Activated CD8-positive, alpha-beta T cell treated with anti-CD3 and anti-CD28 coated beads, Interleukin-2, amount 10 ng/mL, durations not matched to agents 7 days and 5 days (primary cell): ENCODE results near the gene C16orf92. TPM values are rescaled to one million over a fixed set of nuclear protein-coding genes. Genes with fewer than 3 reads are reported as not detected.

ENCODE experiments used
- ATAC-seq: fragments of 150-1000 bp; cut with Tn5 transposase; one replicate; pipeline ENCODE4 v1.10.0; 2021; ENCODE audit warnings: moderate library complexity
- CTCF ChIA-PET: fragments of 350-600 bp; sonication (Branson Sonifier 250); formaldehyde crosslinking; loops from one replicate; lab custom pipeline; 2021; ENCODE audit warnings: antibody characterized with exemption; lab: Charles Lee
- POLR2A ChIA-PET: fragments of 350-600 bp; sonication (Branson Sonifier 250); formaldehyde crosslinking; loops from one replicate; lab custom pipeline; 2021; ENCODE audit warnings: antibody characterized with exemption; lab: Charles Lee
- DNase-seq: peaks from one replicate; pipeline ENCODE4 v3.0.0-alpha.2; 2020
- H3K27ac Mint-ChIP-seq: one replicate; pipeline ENCODE4 v1.8.0; 2021; ENCODE audit warnings: mild to moderate bottlenecking, mixed read lengths
- H3K27me3 Mint-ChIP-seq: one replicate; pipeline ENCODE4 v1.8.0; 2021; ENCODE audit warnings: low read depth, mixed read lengths
- H3K36me3 Mint-ChIP-seq: one replicate; pipeline ENCODE4 v1.8.0; 2021; ENCODE audit warnings: low read depth, mixed read lengths
- H3K4me1 Mint-ChIP-seq: one replicate; pipeline ENCODE4 v1.8.0; 2021; ENCODE audit warnings: low read depth, mixed read lengths
- H3K4me3 Mint-ChIP-seq: one replicate; pipeline ENCODE4 v1.8.0; 2021; ENCODE audit warnings: mild to moderate bottlenecking, mixed read lengths
- H3K9me3 Mint-ChIP-seq: one replicate; pipeline ENCODE4 v1.8.0; 2022; ENCODE audit warnings: mixed read lengths; ENCODE audit not compliant: insufficient read depth
- total RNA-seq, 2 experiments: library from RNA; stranded (reverse); gene quantifications; one replicate each; pipeline ENCODE4 v1.2.3, GENCODE V29; 2021

The C16orf92 gene
- total RNA-seq, 2 experiments from 2014 or later, result not detected

- H3K4me3 Mint-ChIP-seq, result peak within 1 kb of the TSS; percentile 99
Measured at GRCh38 chr16:30065102-30065942, 42.3 kb downstream of the C16orf92 start, which contains the start of gene ALDOA. Gene ALDOA (plus strand): TSS chr16:30065760. CDS start chr16:30066898, 1,138 bp downstream.

GRCh38 chr16:30065943-30066760, 43.2 kb downstream of the C16orf92 start:
- CTCF ChIA-PET, result interaction anchor here (0.9 to 6.7 kb wide), 8 partner anchors 9 to 120 kb away, joined by 3 to 82 read pairs (median 6); partner anchors contain the start of genes PPP4C and TBX6
- ATAC-seq (no peak), DNase-seq (no peak)

More at GRCh38 chr16:30065102-30065942, 42.3 kb downstream of the C16orf92 start, which contains the start of gene ALDOA:
- ChIA-PET POLR2A (interaction anchor here (0.6 to 5.6 kb wide), 12 partner anchors 8 to 567 kb away, joined by 3 to 60 read pairs (median 6); partner anchors contain the start of genes CD2BP2, CORO1A, PPP4C and TBX6), CTCF (interaction anchor here (0.7 to 6.7 kb wide), 9 partner anchors 8 to 120 kb away, joined by 3 to 82 read pairs (median 5); partner anchors contain the start of genes PPP4C, TBX6 and TLCD3B)
- peak within 1 kb of the TSS; percentile 98 for H3K27ac Mint-ChIP-seq
- H3K36me3 Mint-ChIP-seq, result peaks cover 56% of the 10 kb centered on the region
- ATAC-seq (peak; percentile 88), DNase-seq (peak; percentile 98)
- no peaks in the 10 kb centered on the region for H3K9me3 Mint-ChIP-seq
- H3K27me3 Mint-ChIP-seq, result no peaks in the 10 kb centered on the region
- H3K4me1 Mint-ChIP-seq, result peaks cover 44% of the 10 kb centered on the region

GRCh38 chr16:30066761-30067583, 44.0 kb downstream of the C16orf92 start:
- POLR2A ChIA-PET, result interaction anchor here (1.8 to 5.6 kb wide), 5 partner anchors 8 to 118 kb away, joined by 9 to 60 read pairs (median 34); partner anchors contain the start of genes CORO1A, PPP4C, TBX6 and YPEL3
- Mint-ChIP-seq H3K4me1 (peaks cover 47% of the 10 kb centered on the region), H3K27ac (peak overlapping the region; percentile 98), H3K9me3 (no peaks in the 10 kb centered on the region), H3K27me3 (no peaks in the 10 kb centered on the region), H3K4me3 (peak overlapping the region; percentile 99), H3K36me3 (peaks cover 73% of the 10 kb centered on the region)
- ATAC-seq (no peak), DNase-seq (no peak)
- CTCF ChIA-PET, result interaction anchor here (1.0 to 6.7 kb wide), 4 partner anchors 9 to 404 kb away, joined by 3 to 82 read pairs (median 36); partner anchors contain the start of genes PPP4C, SPN and TBX6

More at GRCh38 chr16:30065943-30066760, 43.2 kb downstream of the C16orf92 start:
- peak overlapping the region; percentile 98 for H3K27ac Mint-ChIP-seq
- H3K27me3 Mint-ChIP-seq, result no peaks in the 10 kb centered on the region
- peak overlapping the region; percentile 99 for H3K4me3 Mint-ChIP-seq
- H3K36me3 Mint-ChIP-seq, result peaks cover 65% of the 10 kb centered on the region
- no peaks in the 10 kb centered on the region for H3K9me3 Mint-ChIP-seq
- H3K4me1 Mint-ChIP-seq, result peaks cover 47% of the 10 kb centered on the region
- POLR2A ChIA-PET, result interaction anchor here (0.9 to 5.6 kb wide), 11 partner anchors 9 to 289 kb away, joined by 3 to 60 read pairs (median 7); partner anchors contain the start of genes CD2BP2, CORO1A, PPP4C and TBX6

- ChIA-PET CTCF (interaction anchor here (1.0 to 6.7 kb wide), 3 partner anchors 14 to 404 kb away, joined by 3 to 82 read pairs (median 64); partner anchors contain the start of genes SPN and TBX6), POLR2A (interaction anchor here (3.1 to 5.6 kb wide), 3 partner anchors 8 to 118 kb away, joined by 34 to 60 read pairs (median 41); partner anchors contain the start of genes CORO1A, PPP4C, TBX6 and YPEL3)
- Mint-ChIP-seq H3K9me3 (no peaks in the 10 kb centered on the region), H3K4me3 (peak overlapping the region; percentile 99), H3K36me3 (peaks cover 77% of the 10 kb centered on the region), H3K4me1 (peaks cover 49% of the 10 kb centered on the region), H3K27ac (peak overlapping the region; percentile 98), H3K27me3 (no peaks in the 10 kb centered on the region)
- no peak for ATAC-seq
- no peak for DNase-seq
Measured at GRCh38 chr16:30067584-30067916, 44.6 kb downstream of the C16orf92 start.

GRCh38 chr16:30068333-30068732, 45.3 kb downstream of the C16orf92 start:
- peak overlapping the region; percentile 82 for H3K27ac Mint-ChIP-seq
- peaks cover 46% of the 10 kb centered on the region for H3K4me1 Mint-ChIP-seq
- peak overlapping the region; percentile 59 for H3K4me3 Mint-ChIP-seq
- H3K9me3 Mint-ChIP-seq, result no peaks in the 10 kb centered on the region
- CTCF ChIA-PET, result interaction anchor here (1.0 to 6.7 kb wide), 3 partner anchors 15 to 405 kb away, joined by 3 to 82 read pairs (median 64); partner anchors contain the start of genes SPN and TBX6
- ATAC-seq (no peak), DNase-seq (no peak)
- H3K36me3 Mint-ChIP-seq, result peaks cover 80% of the 10 kb centered on the region
- H3K27me3 Mint-ChIP-seq, result no peaks in the 10 kb centered on the region
- POLR2A ChIA-PET, result interaction anchor here (1.3 to 5.6 kb wide), 3 partner anchors 11 to 117 kb away, joined by 3 to 60 read pairs (median 34); partner anchors contain the start of genes CORO1A, TBX6 and YPEL3

- ATAC-seq (no peak), DNase-seq (peak; percentile 73)
- H3K9me3 Mint-ChIP-seq, result no peaks in the 10 kb centered on the region
- ChIA-PET CTCF (interaction anchor here (5.0 to 6.7 kb wide), 2 partner anchors 15 to 22 kb away, joined by 64 to 82 read pairs; partner anchors contain the start of gene TBX6), POLR2A (interaction anchor here (1.3 to 5.6 kb wide), 3 partner anchors 12 to 116 kb away, joined by 3 to 60 read pairs (median 34); partner anchors contain the start of genes CORO1A, TBX6 and YPEL3)
- H3K27ac Mint-ChIP-seq, result peak overlapping the region; percentile 82
- peak overlapping the region; percentile 59 for H3K4me3 Mint-ChIP-seq
- no peaks in the 10 kb centered on the region for H3K27me3 Mint-ChIP-seq
- H3K4me1 Mint-ChIP-seq, result peaks cover 40% of the 10 kb centered on the region
- peaks cover 83% of the 10 kb centered on the region for H3K36me3 Mint-ChIP-seq
Measured at GRCh38 chr16:30068750-30069610, 46.0 kb downstream of the C16orf92 start.

- ATAC-seq, result no peak
Measured at GRCh38 chr16:30069611-30070462, 46.8 kb downstream of the C16orf92 start.

GRCh38 chr16:30070490-30070889, 47.5 kb downstream of the C16orf92 start:
- Mint-ChIP-seq H3K9me3 (no peaks in the 10 kb centered on the region), H3K4me3 (no peak overlapping the region), H3K27ac (peak overlapping the region; percentile 67), H3K27me3 (no peaks in the 10 kb centered on the region), H3K4me1 (peaks cover 46% of the 10 kb centered on the region), H3K36me3 (peaks cover 71% of the 10 kb centered on the region)
- no peak for DNase-seq
- ChIA-PET CTCF (interaction anchor here (2.8 kb wide), 1 partner anchor 21 kb away, joined by 12 read pairs; the partner anchor contains the start of gene TBX6), POLR2A (interaction anchor here (1.2 kb wide), 1 partner anchor 115 kb away, joined by 3 read pairs; no protein-coding TSS in a partner anchor)
- no peak for ATAC-seq

More at GRCh38 chr16:30069611-30070462, 46.8 kb downstream of the C16orf92 start:
- H3K4me1 Mint-ChIP-seq, result peaks cover 42% of the 10 kb centered on the region
- ChIA-PET CTCF (interaction anchor here (2.8 kb wide), 1 partner anchor 22 kb away, joined by 12 read pairs; the partner anchor contains the start of gene TBX6), POLR2A (interaction anchor here (1.2 to 5.6 kb wide), 2 partner anchors 22 to 116 kb away, joined by 3 to 60 read pairs; partner anchors contain the start of genes TBX6 and YPEL3)
- H3K9me3 Mint-ChIP-seq, result no peaks in the 10 kb centered on the region
- peaks cover 76% of the 10 kb centered on the region for H3K36me3 Mint-ChIP-seq
- H3K27ac Mint-ChIP-seq, result peak overlapping the region; percentile 67
- no peaks in the 10 kb centered on the region for H3K27me3 Mint-ChIP-seq
- no peak for DNase-seq
- peak overlapping the region; percentile 8 for H3K4me3 Mint-ChIP-seq
